Spleen (tissue), 11 donors: ENCODE data around the gene PUM2. TPM values are rescaled to one million over a fixed set of nuclear protein-coding genes. Genes with fewer than 3 reads are reported as not detected.

ENCODE experiments used
- DNase-seq: peaks from one replicate; pipeline ENCODE4 v3.0.0-alpha.2; 2020
- H3K27ac ChIP-seq, 8 donors: fragments of 200-600 bp; sonication (generic) in 7 of 8; 1 replicate in 4 of 8; 2 replicates in 4 of 8; pipeline versions ENCODE4 v1.5.0 to v1.8.0; 2016 to 2021; ENCODE audit warnings: inconsistent platforms in 4 of 8, mild to moderate bottlenecking in 4 of 8, moderate library complexity in 1 of 8
- H3K27me3 ChIP-seq, 7 donors: fragments of 200-600 bp; sonication (generic) in 6 of 7; replicated peaks in 1 of 7; 1 replicate in 4 of 7; 2 replicates in 3 of 7; pipeline versions ENCODE4 v1.5.0 to v1.8.0; 2016 to 2021; ENCODE audit warnings: inconsistent platforms in 3 of 7, mild to moderate bottlenecking in 1 of 7
- H3K36me3 ChIP-seq, 6 donors: fragments of 200-600 bp; sonication (generic) in 5 of 6; 1 replicate in 4 of 6; 2 replicates in 2 of 6; pipeline versions ENCODE4 v1.5.0 to v1.8.0; 2016 to 2021; ENCODE audit warnings: inconsistent platforms in 2 of 6
- H3K4me1 ChIP-seq, 6 donors: fragments of 200-600 bp; sonication (generic) in 5 of 6; 1 replicate in 3 of 6; 2 replicates in 3 of 6; pipeline versions ENCODE4 v1.5.0 to v1.8.0; 2016 to 2021; ENCODE audit warnings: inconsistent platforms in 3 of 6
- H3K4me3 ChIP-seq, 8 donors: fragments of 200-600 bp; sonication (generic) in 7 of 8; 1 replicate in 4 of 8; 2 replicates in 4 of 8; pipeline versions ENCODE4 v1.5.0 to v1.8.0; 2016 to 2021; ENCODE audit warnings: inconsistent platforms in 4 of 8, mild to moderate bottlenecking in 4 of 8, moderate library complexity in 2 of 8
- H3K9me3 ChIP-seq, 8 donors: fragments of 200-600 bp; sonication (generic) in 7 of 8; 1 replicate in 4 of 8; 2 replicates in 4 of 8; pipeline versions ENCODE4 v1.5.0 to v1.8.0; 2016 to 2021; ENCODE audit warnings: inconsistent platforms in 4 of 8
- POLR2A ChIP-seq, 3 donors: fragments of 450-650 bp; IDR thresholded peaks; one replicate each; pipeline ENCODE4 v1.5.1; 2017; ENCODE audit warnings: antibody characterized with exemption in 3 of 3, mild to moderate bottlenecking in 1 of 3
- POLR2AphosphoS5 ChIP-seq, 3 donors: sonication (generic); formaldehyde crosslinking; IDR thresholded peaks; one replicate each; pipeline ENCODE4 v1.5.1; 2017; ENCODE audit warnings: antibody characterized with exemption in 3 of 3
- WGBS, 5 donors: extraction: QIAGEN DNeasy Blood & Tissue Kit in 3 of 5; methylation state at CpG; one replicate each; pipeline versions ENCODE4 v1.1.5 to v1.1.7; 2013 to 2018; 5-methylcytosine and 5-hydroxymethylcytosine counted together
- intact Hi-C: fragments of 100-400 bp; cut with DNase I; formaldehyde crosslinking; loops from one replicate; pipeline ENCODE4 v1.15.0; 2023; ENCODE audit warnings: low total_unique reads
- polyA plus RNA-seq, 3 donors: library from polyadenylated mRNA; stranded (reverse); fragments of 200-250 nt; gene quantifications; one replicate each; pipeline ENCODE4 v1.2.1, GENCODE V29; 2013
- total RNA-seq, 7 donors: library from RNA; depleted of rRNA in 3 of 7; stranded (reverse); fragments of >200 nt in 3 of 7; fragmentation: NEBNext Ultra II Directional in 4 of 7; extraction: Animal tissue kit (Norgen Biotek cat#: 25700) in 4 of 7; gene quantifications; one replicate each; pipeline versions ENCODE4 v1.1.0 to v1.2.1, GENCODE V29; 2016 to 2021
- TF ChIP-seq, protein P1 (sequence below), 11 experiments: fragments of 200-600 bp in 7 of 11; fragments of 450-650 bp in 4 of 11; sonication (generic) in 4 of 11; IDR thresholded peaks in 8 of 11; conservative IDR thresholded peaks in 3 of 11; 1 replicate in 7 of 11; 2 replicates in 4 of 11; pipeline versions ENCODE4 v1.4.0 to v1.8.0; 2016 to 2021; ENCODE audit warnings: antibody characterized with exemption in 11 of 11, inconsistent platforms in 4 of 11, mild to moderate bottlenecking in 1 of 11
- donor health status: healthy with polysubstance abuse.
- donor health status: DM: no; HTN: no; CAD: no; lungs with moderate emphysema.
- donor health status: DM: no; HTN: no; CAD: no.
- donor health status: Bipolar disorder and iron deficiency.
- donor health status: healthy.
- donor health status: DM: no; HTN: no; CAD: no.
- donor health status: DM: yes; HTN: yes; CAD: no.

The PUM2 gene
- total and polyA plus RNA-seq, 10 donors = 29.2 to 137 (median 91.0) TPM

DNA sequence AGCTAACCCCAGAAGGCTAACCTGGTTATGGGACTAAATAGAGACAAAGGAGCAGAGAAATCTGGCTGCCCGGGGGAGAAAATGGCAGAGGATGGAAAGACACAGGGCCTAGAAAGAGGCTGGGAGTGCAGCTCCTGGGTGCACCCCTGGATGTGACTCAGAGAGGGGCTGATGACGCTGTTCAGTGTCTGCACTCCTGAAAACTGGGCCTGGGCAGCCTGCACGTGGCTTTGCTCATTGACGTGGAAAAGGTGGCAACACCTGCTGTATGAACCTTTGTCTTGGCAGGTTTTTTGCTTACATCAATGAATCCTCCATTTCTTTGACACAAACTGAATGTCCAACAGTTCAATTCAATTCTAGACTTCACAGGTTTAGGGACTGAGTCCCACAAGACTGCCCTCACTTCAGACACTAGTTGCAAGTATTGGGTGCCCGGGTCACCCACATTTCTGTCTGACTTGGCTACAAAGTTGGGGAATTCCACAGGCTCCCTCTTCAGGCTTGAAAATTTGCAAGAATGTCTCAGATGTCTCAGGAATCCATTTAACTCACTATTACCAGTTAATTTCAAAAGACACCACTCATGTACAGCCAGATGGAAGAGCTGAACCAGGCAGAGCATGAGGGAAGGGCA lies 47.3 kb upstream of the PUM2 start:
- 67 to 96% (median 88%) methylated on average over 5 of the region's 5 CpGs for WGBS, 5 donors
- Histone ChIP-seq H3K36me3 (no peaks in the 10 kb centered on the region), H3K4me3 (no peak overlapping the region), H3K27ac (no peak overlapping the region), H3K4me1 (no peaks in the 10 kb centered on the region), H3K9me3 (no peaks in the 10 kb centered on the region), H3K27me3 (peaks cover 0 to 8% (median 0%) of the 10 kb centered on the region in 7 donors)
- no peak for TF ChIP-seq POLR2AphosphoS5 (IDR thresholded peaks at IDR 0.05)
- no peak for DNase-seq
- intact Hi-C loops = no loop called here

DNA sequence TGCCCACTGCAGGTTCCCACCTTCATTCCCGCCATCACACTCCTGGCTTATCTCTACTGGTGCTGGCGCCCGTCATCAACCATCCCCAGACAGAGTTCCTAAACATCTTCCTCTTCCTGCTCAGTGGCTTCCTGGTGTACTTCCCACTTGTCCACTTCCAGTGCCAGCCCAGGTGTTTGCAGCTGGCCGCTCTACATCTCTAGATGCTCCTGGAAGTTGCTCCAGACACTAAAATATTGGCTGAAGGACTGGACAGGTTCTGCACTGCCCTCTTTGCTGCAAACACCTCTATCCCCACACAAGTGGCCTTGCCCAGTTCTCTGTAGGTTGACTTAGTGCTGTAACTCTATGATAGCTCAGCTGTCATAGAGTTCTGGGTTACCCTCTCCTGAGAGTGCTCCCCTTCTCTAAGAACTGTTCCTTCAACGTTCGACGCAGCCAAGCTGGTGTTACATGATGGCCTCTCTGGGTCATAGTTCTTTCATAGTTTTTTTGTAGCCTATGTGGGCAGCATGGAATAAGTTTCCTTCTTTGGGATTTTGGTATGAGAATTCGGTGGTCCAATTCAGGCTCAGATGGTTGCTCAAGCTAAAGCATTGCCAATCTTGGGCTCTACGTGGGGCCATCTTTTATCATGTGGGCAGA lies 45.8 kb upstream of the PUM2 start:
- no peak overlapping the region for H3K4me3 ChIP-seq
- no peaks in the 10 kb centered on the region for H3K9me3 ChIP-seq
- H3K36me3 ChIP-seq = no peaks in the 10 kb centered on the region
- intact Hi-C loops = no loop called here
- TF ChIP-seq POLR2A (IDR thresholded peaks at IDR 0.05) = no peak
- TF ChIP-seq, protein P1, sequence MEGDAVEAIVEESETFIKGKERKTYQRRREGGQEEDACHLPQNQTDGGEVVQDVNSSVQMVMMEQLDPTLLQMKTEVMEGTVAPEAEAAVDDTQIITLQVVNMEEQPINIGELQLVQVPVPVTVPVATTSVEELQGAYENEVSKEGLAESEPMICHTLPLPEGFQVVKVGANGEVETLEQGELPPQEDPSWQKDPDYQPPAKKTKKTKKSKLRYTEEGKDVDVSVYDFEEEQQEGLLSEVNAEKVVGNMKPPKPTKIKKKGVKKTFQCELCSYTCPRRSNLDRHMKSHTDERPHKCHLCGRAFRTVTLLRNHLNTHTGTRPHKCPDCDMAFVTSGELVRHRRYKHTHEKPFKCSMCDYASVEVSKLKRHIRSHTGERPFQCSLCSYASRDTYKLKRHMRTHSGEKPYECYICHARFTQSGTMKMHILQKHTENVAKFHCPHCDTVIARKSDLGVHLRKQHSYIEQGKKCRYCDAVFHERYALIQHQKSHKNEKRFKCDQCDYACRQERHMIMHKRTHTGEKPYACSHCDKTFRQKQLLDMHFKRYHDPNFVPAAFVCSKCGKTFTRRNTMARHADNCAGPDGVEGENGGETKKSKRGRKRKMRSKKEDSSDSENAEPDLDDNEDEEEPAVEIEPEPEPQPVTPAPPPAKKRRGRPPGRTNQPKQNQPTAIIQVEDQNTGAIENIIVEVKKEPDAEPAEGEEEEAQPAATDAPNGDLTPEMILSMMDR (IDR thresholded peaks at IDR 0.05 in 8 of 11, conservative IDR thresholded peaks at IDR 0.05 in 3 of 11) = no peak
- no peak for TF ChIP-seq POLR2AphosphoS5 (IDR thresholded peaks at IDR 0.05)
- peaks cover 0 to 8% (median 0%) of the 10 kb centered on the region in 7 donors for H3K27me3 ChIP-seq
- 70 to 91% (median 81%) methylated on average over 9 of the region's 9 CpGs for WGBS, 5 donors
- no peaks in the 10 kb centered on the region for H3K4me1 ChIP-seq
- no peak for DNase-seq
- H3K27ac ChIP-seq = no peak overlapping the region

DNA sequence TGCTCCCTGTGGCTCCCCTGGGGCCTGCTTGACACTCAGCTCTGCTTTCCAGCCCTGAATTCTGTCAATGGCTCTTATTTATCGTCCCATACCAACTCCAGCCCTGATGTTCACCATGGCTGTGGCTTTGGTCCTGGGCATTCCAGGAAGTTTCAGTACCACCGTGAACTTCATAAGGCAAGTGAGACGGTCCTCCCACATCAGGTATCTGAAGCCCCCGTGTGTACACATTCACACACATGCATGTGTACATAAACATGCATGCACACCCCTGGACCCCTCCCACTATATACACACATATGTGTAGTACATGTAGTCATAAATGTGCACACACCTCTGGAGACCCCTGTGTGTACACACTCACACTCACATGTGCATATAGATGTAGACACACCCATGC lies 43.3 kb upstream of the PUM2 start:
- DNase-seq = no peak
- Histone ChIP-seq H3K27ac (no peak overlapping the region), H3K9me3 (no peaks in the 10 kb centered on the region), H3K4me3 (no peak overlapping the region), H3K4me1 (no peaks in the 10 kb centered on the region), H3K36me3 (no peaks in the 10 kb centered on the region), H3K27me3 (peaks cover 0 to 8% (median 0%) of the 10 kb centered on the region in 7 donors)
- TF ChIP-seq POLR2A (IDR thresholded peaks at IDR 0.05) (no peak), POLR2AphosphoS5 (IDR thresholded peaks at IDR 0.05) (no peak)
- TF ChIP-seq, protein P1 (IDR thresholded peaks at IDR 0.05 in 8 of 11, conservative IDR thresholded peaks at IDR 0.05 in 3 of 11) = no peak
- 84 to 96% (median 90%) methylated on average over 4 of the region's 4 CpGs for WGBS, 5 donors
- intact Hi-C loops = no loop called here

DNA sequence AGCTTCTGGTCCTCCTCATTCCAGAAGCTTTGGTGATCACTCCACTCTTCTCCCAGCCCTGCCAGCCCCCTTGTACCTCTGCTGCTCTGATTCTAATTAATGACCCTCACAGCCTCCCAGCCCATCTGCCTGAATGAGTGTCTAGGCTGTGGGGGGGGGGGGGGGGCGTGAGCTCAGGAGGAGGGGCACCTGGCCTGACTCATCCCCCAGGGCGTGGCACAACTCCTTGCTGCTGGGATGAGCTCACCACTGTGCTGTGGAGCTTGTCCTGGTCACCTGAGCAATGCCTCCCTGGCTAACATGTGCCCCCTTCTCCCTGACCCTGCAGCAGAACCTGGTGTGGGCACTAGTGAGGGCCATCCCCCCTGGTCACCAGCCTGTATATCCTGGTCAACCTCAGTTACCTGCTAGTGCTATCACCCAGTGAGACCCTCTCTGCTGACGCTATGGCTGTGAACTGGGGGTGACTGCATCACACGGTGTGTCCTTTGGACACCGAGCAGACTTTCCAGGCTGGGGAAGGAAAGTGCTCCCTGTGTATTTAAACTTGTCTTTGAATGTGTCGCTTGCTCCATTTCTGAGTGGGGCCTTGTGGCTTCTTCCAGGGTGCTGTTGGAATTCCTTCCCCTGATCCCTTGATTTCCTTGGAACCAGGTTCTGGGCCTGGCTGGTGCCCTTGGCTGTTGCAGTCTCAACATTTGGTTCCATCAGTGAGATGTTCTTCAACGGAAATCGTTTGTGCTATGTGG lies 41.5 kb upstream of the PUM2 start:
- Histone ChIP-seq H3K9me3 (no peaks in the 10 kb centered on the region), H3K36me3 (no peaks in the 10 kb centered on the region), H3K27ac (no peak overlapping the region), H3K4me1 (no peaks in the 10 kb centered on the region), H3K4me3 (no peak overlapping the region), H3K27me3 (peaks cover 0 to 8% (median 0%) of the 10 kb centered on the region in 7 donors)
- no peak for TF ChIP-seq POLR2AphosphoS5 (IDR thresholded peaks at IDR 0.05)
- TF ChIP-seq, protein P1 (IDR thresholded peaks at IDR 0.05 in 8 of 11, conservative IDR thresholded peaks at IDR 0.05 in 3 of 11) = no peak
- TF ChIP-seq POLR2A (IDR thresholded peaks at IDR 0.05) = no peak
- intact Hi-C loops = no loop called here
- DNase-seq = no peak
- 76 to 92% (median 85%) methylated on average over 7 to 8 of the region's 8 CpGs for whole genome bisulfite sequencing, 5 donors
